Measurements from ENCODE around the gene TTC23L. TPM values are rescaled to one million over a fixed set of nuclear protein-coding genes. Genes with fewer than 3 reads are reported as not detected.

The TTC23L gene
- total RNA-seq, 1 donor from 2014 or later = not detected

- peaks cover 28 to 40% of the 10 kb centered on the region in 2 donors for H3K36me3 ChIP-seq
- intact Hi-C loops (cut with DNase I) = loop anchor here (5.0 kb wide), 1 partner anchor 1951 kb away; the partner anchor contains the start of gene NIPBL
Observed at GRCh38 chr5:34926318-34926888, 87.4 kb downstream of the TTC23L start.

GRCh38 chr5:34927785-34928184, 88.8 kb downstream of the TTC23L start:
- Histone ChIP-seq H3K27me3 (no peaks in the 10 kb centered on the region), H3K4me3 (no peak overlapping the region), H3K9me3 (no peaks in the 10 kb centered on the region), H3K27ac (no peak overlapping the region), H3K4me1 (peaks cover 0 to 15% of the 10 kb centered on the region in 2 donors), H3K36me3 (peaks cover 17 to 27% of the 10 kb centered on the region in 2 donors)
- no peak for TF ChIP-seq CTCF (IDR thresholded peaks at IDR 0.05)
- intact Hi-C loops (cut with DNase I) = loop anchor here (2.0 to 5.0 kb wide), 2 partner anchors 1487 to 1950 kb away; partner anchors contain the start of genes NIPBL and TARS1
- no peak for DNase-seq (ENCODE audit: low spot score in 2 of 2)

More at GRCh38 chr5:34926318-34926888, 87.4 kb downstream of the TTC23L start:
- TF ChIP-seq CTCF (IDR thresholded peaks at IDR 0.05) = no peak
- Histone ChIP-seq H3K27ac (no peak overlapping the region), H3K9me3 (no peaks in the 10 kb centered on the region), H3K27me3 (no peaks in the 10 kb centered on the region), H3K4me3 (no peak overlapping the region), H3K4me1 (peaks cover 0 to 13% of the 10 kb centered on the region in 2 donors)
- DNase-seq (ENCODE audit: low spot score in 2 of 2) = no peak

DNA sequence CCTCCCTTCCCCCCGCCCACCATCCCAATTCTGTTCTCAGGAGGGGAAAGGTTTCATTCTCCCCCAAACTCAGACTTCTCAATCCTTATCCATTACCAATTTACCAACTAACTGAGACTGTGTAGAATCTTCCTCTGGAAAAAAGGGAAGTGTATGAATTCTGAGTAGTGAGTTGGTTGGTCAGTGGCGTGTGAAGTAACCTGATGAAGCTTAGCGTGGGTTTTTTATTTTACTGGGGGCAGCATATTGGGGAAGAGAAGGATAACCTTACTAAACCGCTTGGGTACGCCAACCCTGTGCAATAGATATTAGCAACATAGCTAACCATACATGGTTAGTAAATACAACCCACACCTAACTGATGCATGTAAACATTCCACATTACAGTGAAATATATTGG, 89.3 kb downstream of the TTC23L start:
- no peaks in the 10 kb centered on the region for H3K27me3 ChIP-seq
- H3K27ac ChIP-seq = no peak overlapping the region
- H3K4me1 ChIP-seq = peaks cover 0 to 15% of the 10 kb centered on the region in 2 donors
- no peaks in the 10 kb centered on the region for H3K9me3 ChIP-seq
- DNase-seq (ENCODE audit: low spot score in 2 of 2) = no peak
- intact Hi-C loops (cut with DNase I) = loop anchor here (2.0 to 5.0 kb wide), 2 partner anchors 1487 to 1949 kb away; partner anchors contain the start of genes NIPBL and TARS1
- no peak overlapping the region for H3K4me3 ChIP-seq
- H3K36me3 ChIP-seq = peaks cover 17 to 23% of the 10 kb centered on the region in 2 donors
- TF ChIP-seq CTCF (IDR thresholded peaks at IDR 0.05) = no peak

GRCh38 chr5:34929134-34929719, 90.3 kb downstream of the TTC23L start, which contains the start of gene DNAJC21:
TSS of gene DNAJC21 (plus strand) at chr5:34929559. CDS start at chr5:34929820, 261 bp downstream.
- Histone ChIP-seq H3K27me3 (no peaks in the 10 kb centered on the region), H3K4me3 (peak within 1 kb of the TSS; percentile 64 to 72), H3K9me3 (no peaks in the 10 kb centered on the region), H3K36me3 (peaks cover 17 to 20% of the 10 kb centered on the region in 2 donors), H3K27ac (peak within 1 kb of the TSS; percentile 87 to 98), H3K4me1 (peaks cover 0 to 15% of the 10 kb centered on the region in 2 donors)
- TF ChIP-seq CTCF (IDR thresholded peaks at IDR 0.05) = no peak
- peak; percentile 92 to 99 for DNase-seq (ENCODE audit: low spot score in 2 of 2)
- intact Hi-C loops (cut with DNase I) = loop anchor here (1.0 to 5.0 kb wide), 3 partner anchors 14 to 1948 kb away; partner anchors contain the start of genes BRIX1, NIPBL, RAD1 and TARS1

DNA sequence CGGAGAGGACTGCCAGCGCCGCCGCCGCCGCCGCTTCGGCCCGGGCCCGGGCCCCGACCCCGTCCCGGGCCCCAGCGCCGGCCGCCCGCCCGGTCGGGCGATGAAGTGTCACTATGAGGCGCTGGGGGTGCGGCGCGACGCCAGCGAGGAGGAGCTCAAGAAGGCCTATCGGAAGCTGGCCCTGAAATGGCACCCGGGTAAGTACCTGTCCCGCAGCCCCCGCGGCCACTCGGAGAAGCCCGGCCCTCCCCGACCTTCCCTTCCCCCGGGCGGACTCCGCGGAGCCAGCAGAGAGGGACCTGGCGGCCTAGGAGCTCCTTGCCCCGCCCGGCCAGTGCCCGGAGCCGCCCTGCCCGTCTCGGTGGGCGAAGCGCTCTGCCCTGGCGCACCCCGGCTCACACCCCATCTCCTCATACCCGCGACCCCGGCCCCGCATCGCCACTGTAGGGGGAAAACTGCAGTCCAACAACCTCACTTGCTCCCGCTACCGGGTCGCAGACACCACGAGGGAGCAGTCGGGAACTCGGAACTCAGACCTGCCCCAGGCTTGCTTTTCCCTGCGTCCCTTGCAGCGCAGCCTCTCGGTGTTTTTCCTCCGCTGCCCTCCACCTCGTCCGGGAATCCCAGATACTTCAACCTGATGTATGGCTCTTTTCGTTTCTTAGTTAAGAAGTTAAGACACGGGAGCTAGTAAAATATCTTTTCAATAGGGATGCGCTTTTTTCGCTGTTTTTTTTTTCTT, 90.9 kb downstream of the TTC23L start:
- no peaks in the 10 kb centered on the region for H3K9me3 ChIP-seq
- H3K27me3 ChIP-seq = no peaks in the 10 kb centered on the region
- DNase-seq (ENCODE audit: low spot score in 2 of 2) = peak; percentile 64 to 95
- H3K4me1 ChIP-seq = peaks cover 0 to 15% of the 10 kb centered on the region in 2 donors
- intact Hi-C loops (cut with DNase I) = loop anchor here (1.0 to 5.0 kb wide), 5 partner anchors 15 to 1947 kb away; partner anchors contain the start of genes AMACR, BRIX1, LMBRD2 and NIPBL
- H3K36me3 ChIP-seq = peaks cover 11 to 17% of the 10 kb centered on the region in 2 donors
- peak overlapping the region; percentile 64 to 72 for H3K4me3 ChIP-seq
- peak overlapping the region; percentile 87 to 98 for H3K27ac ChIP-seq
- TF ChIP-seq CTCF (IDR thresholded peaks at IDR 0.05) = peak in 1 of 3 experiments; percentile 5
